Nephron (organoid): Measurements from ENCODE around the gene KATNAL2.

Source experiments
- H3K27ac Mint-ChIP-seq, 3 experiments: 2 replicates each; pipeline ENCODE4 v1.8.0; 2020; ENCODE audit warnings: mixed read lengths in 3 of 3, mild to moderate bottlenecking in 2 of 3, moderate library complexity in 1 of 3
- H3K27me3 Mint-ChIP-seq: 2 replicates; pipeline ENCODE4 v1.8.0; 2021; ENCODE audit warnings: low read depth, mild to moderate bottlenecking, moderate library complexity, mixed read lengths
- H3K36me3 Mint-ChIP-seq: 2 replicates; pipeline ENCODE4 v1.8.0; 2020; ENCODE audit warnings: low read depth, mixed read lengths
- H3K4me1 Mint-ChIP-seq: 2 replicates; pipeline ENCODE4 v1.8.0; 2020; ENCODE audit warnings: mixed read lengths
- H3K4me3 Mint-ChIP-seq, 3 experiments: 2 replicates each; pipeline ENCODE4 v1.8.0; 2020; ENCODE audit warnings: mild to moderate bottlenecking in 3 of 3, mixed read lengths in 3 of 3, moderate library complexity in 2 of 3
- H3K9me3 Mint-ChIP-seq: 2 replicates; pipeline ENCODE4 v1.8.0; 2020; ENCODE audit warnings: mixed read lengths
- CTCF ChIP-seq, 3 experiments: fragments of 200-600 bp; sonication (generic); IDR thresholded peaks; one replicate each; pipeline ENCODE4 v1.5.0; 2021; ENCODE audit warnings: antibody characterized with exemption in 3 of 3; ENCODE audit not compliant: unreplicated experiment in 3 of 3

Gene KATNAL2

GRCh38 chr18:46888965-46889364, 28.4 kb upstream of the KATNAL2 start:
- H3K4me1 Mint-ChIP-seq: no peaks in the 10 kb centered on the region
- H3K27me3 Mint-ChIP-seq: no peaks in the 10 kb centered on the region
- TF ChIP-seq CTCF (IDR thresholded peaks at IDR 0.05; ENCODE audit: unreplicated experiment in 3 of 3): no peak
- peaks cover 73% of the 10 kb centered on the region for H3K36me3 Mint-ChIP-seq
- no peak overlapping the region for H3K27ac Mint-ChIP-seq
- H3K9me3 Mint-ChIP-seq: peaks cover 35% of the 10 kb centered on the region
- no peak overlapping the region for H3K4me3 Mint-ChIP-seq

- no peak for TF ChIP-seq CTCF (IDR thresholded peaks at IDR 0.05; ENCODE audit: unreplicated experiment in 3 of 3)
- H3K36me3 Mint-ChIP-seq: peaks cover 73% of the 10 kb centered on the region
- H3K4me1 Mint-ChIP-seq: no peaks in the 10 kb centered on the region
- no peaks in the 10 kb centered on the region for H3K27me3 Mint-ChIP-seq
- peaks cover 29% of the 10 kb centered on the region for H3K9me3 Mint-ChIP-seq
- no peak overlapping the region for H3K27ac Mint-ChIP-seq
- no peak overlapping the region for H3K4me3 Mint-ChIP-seq
These were observed 25.6 kb upstream of the KATNAL2 start for GRCh38 chr18:46891742-46892214.

GRCh38 chr18:46892842-46893241, 24.6 kb upstream of the KATNAL2 start:
- Mint-ChIP-seq H3K27ac (no peak overlapping the region), H3K4me3 (no peak overlapping the region), H3K36me3 (peaks cover 63% of the 10 kb centered on the region), H3K4me1 (no peaks in the 10 kb centered on the region), H3K27me3 (no peaks in the 10 kb centered on the region), H3K9me3 (peaks cover 23% of the 10 kb centered on the region)
- no peak for TF ChIP-seq CTCF (IDR thresholded peaks at IDR 0.05; ENCODE audit: unreplicated experiment in 3 of 3)

GRCh38 chr18:46893360-46893759, 24.0 kb upstream of the KATNAL2 start:
- H3K4me3 Mint-ChIP-seq: no peak overlapping the region
- no peaks in the 10 kb centered on the region for H3K27me3 Mint-ChIP-seq
- H3K4me1 Mint-ChIP-seq: no peaks in the 10 kb centered on the region
- peaks cover 58% of the 10 kb centered on the region for H3K36me3 Mint-ChIP-seq
- peaks cover 20% of the 10 kb centered on the region for H3K9me3 Mint-ChIP-seq
- H3K27ac Mint-ChIP-seq: no peak overlapping the region
- no peak for TF ChIP-seq CTCF (IDR thresholded peaks at IDR 0.05; ENCODE audit: unreplicated experiment in 3 of 3)

GRCh38 chr18:46894124-46894523, 23.3 kb upstream of the KATNAL2 start:
- H3K9me3 Mint-ChIP-seq: peaks cover 12% of the 10 kb centered on the region
- no peak overlapping the region for H3K27ac Mint-ChIP-seq
- H3K4me1 Mint-ChIP-seq: no peaks in the 10 kb centered on the region
- H3K36me3 Mint-ChIP-seq: peaks cover 51% of the 10 kb centered on the region
- no peaks in the 10 kb centered on the region for H3K27me3 Mint-ChIP-seq
- TF ChIP-seq CTCF (IDR thresholded peaks at IDR 0.05; ENCODE audit: unreplicated experiment in 3 of 3): no peak
- no peak overlapping the region for H3K4me3 Mint-ChIP-seq

GRCh38 chr18:46899274-46899948, 18.0 kb upstream of the KATNAL2 start:
- no peak for TF ChIP-seq CTCF (IDR thresholded peaks at IDR 0.05; ENCODE audit: unreplicated experiment in 3 of 3)
- peaks cover 8% of the 10 kb centered on the region for H3K9me3 Mint-ChIP-seq
- H3K27ac Mint-ChIP-seq: no peak overlapping the region
- H3K4me3 Mint-ChIP-seq: no peak overlapping the region
- peaks cover 44% of the 10 kb centered on the region for H3K36me3 Mint-ChIP-seq
- H3K27me3 Mint-ChIP-seq: no peaks in the 10 kb centered on the region
- H3K4me1 Mint-ChIP-seq: no peaks in the 10 kb centered on the region
